Stimulated activated CD4-positive, alpha-beta T cell treated with anti-CD3 and anti-CD28 coated beads, TNF-alpha, amount 100 ng/mL, for 4 hours (primary cell): Measurements from ENCODE around the gene P2RX3.

ENCODE experiments used
- DNase-seq, 3 experiments: peaks; one replicate each; pipeline ENCODE4 v3.0.0-alpha.2; 2020; ENCODE audit warnings: low read depth in 3 of 3

Gene P2RX3

DNA sequence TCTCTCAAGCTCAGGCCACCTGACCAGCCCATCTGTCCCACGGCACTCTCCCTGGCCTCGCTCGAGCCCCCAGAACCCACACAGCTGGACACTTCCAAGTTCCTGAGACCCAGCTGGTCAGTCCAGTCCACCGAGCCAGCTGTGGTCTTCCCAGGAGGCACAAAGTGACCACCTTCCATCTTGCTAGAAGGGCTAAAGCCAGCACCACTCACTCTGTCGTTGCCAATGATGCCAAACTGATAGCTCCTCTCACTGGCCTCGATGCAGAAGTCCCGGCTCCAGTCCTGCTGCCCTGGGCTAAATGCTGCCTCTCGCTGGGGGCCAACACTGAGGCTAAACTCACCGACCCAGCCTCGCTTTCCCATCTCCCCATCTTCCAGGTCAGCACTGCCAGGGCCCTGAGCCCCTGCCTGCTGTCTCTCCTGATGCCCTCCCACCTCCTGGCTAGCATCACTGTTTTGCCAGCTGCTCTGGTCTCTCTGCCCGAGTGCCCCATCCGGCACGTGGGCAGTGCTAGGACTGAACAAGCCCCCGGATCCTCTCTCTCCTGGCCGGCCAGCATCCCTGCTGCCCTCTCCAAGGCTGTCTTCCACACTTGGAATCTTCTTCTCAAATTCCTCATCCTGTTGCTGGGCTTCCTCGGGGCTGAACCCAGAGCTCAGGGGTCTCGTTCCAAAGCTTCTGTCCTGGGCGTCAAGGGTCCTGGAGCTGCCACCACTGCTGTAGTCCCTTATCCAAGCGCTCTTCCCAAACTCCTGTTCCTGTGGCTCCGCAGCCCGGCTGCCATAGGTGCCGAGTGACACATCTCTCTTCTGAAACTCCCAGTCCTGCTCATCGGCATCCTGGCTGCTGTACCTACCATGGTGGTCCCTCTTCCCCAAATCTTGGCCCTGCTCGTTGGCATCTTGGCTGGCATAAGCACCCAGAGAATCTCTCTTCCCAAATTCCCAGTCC is 28.8 kb upstream of the P2RX3 start:
- no peak for DNase-seq

DNA sequence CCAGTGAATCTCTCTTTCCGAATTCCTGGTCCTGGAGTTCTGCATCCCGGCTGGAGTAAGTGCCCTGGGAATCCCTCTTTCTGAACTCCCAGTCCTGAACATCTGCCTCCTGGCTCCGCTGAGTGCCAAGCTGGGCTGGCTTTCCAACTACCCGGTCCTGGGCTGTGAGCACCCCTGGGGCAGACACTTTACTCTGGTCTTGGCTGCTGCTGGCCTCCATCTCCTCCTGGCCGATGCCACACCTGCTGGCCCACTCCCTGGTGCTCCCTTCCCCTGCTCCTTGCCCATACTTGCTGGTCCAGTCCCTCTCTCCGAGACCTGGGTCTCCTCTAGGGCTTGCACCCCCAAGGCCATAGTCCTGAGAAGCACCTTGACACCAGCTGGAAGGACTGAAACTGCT is 28.1 kb upstream of the P2RX3 start:
- DNase-seq = no peak

DNA sequence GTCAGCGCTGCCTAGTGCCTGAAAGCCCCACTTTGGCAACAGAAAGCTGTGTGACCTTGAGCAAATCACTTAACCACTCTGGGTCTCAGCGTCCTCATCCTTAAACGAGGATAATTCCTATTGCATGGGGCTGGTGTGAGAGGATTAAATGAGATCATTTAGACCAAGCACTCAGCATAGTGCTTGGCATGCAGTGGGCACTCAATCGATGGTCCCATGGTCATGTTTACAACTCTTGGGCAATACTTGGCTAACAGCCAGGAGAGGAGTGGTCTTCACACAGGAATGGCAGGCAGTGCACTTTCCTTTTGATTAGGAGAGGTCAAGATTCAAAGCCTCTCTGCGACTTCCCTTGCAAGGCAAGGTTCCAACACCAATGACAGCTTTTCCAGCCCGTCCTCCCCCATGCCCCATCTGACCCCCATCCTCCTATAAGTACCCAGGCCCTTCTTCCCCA is 27.5 kb upstream of the P2RX3 start:
- no peak for DNase-seq

DNA sequence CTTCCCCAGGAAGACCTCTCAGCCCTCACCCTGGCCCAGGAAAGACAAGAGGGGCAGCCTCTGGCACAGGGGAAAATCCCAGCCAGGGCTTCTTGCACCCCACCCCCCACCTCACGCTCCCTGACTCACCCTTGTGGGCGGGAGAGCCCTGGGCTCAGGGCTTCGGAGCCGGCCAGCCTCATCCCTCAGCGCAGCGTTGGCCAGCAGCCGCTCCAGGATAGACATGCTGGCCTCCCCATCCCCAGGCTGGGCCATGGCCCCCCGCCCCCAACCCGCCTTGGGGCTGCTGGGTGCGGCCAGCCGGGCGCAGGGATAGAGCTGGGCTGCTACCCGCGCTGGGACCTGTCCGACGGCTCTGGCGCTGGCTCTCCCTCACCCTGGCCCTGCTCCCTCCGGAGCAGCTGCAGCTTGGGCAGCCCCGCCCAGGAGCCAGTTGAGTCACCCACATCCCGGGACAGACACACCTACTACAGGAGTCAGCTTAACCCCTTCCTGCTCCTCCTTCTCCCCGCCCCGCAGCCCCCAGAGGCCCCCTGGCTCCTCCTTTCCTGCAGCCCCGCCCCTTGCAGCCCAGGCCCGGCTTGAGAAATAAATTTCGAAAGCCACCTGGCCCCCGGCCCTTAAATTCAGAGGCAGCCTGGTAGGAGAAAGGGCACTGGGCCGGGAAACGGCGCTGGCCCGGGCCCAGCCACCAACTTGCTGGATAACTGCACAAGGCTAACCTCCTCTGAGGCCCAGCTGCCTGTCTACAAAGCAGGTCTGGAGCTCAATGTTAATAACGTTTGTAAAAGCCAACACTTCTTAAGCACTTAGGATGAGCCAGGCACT is 26.8 kb upstream of the P2RX3 start:
- DNase-seq = peak in 2 of 3 experiments; percentile 33 to 36

DNA sequence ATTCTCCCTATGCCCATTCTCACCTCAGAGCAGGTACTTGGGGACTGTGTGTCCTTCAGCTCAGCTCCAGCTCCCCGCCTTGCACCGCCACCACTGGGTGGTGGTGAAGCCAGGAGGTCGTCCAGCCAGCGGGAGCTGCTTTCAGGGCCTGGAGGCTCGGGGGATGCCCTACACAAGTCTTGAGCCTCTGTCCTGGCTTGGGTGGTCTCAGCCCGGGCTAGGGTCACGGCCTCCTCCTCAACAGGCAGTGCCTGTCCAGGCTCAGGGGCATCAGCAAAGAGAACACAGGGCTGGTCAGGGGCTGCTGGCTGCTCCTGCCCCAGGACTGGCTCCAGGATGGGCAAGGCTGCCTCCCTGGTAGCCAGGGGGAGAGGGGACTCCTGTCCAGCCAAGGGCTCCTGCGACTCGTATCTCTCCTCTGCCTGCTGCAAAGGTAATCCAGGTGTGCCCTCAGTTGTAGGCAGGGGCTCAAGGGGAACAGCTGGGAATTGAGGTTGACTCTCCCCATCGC is 25.6 kb upstream of the P2RX3 start:
- no peak for DNase-seq

DNA sequence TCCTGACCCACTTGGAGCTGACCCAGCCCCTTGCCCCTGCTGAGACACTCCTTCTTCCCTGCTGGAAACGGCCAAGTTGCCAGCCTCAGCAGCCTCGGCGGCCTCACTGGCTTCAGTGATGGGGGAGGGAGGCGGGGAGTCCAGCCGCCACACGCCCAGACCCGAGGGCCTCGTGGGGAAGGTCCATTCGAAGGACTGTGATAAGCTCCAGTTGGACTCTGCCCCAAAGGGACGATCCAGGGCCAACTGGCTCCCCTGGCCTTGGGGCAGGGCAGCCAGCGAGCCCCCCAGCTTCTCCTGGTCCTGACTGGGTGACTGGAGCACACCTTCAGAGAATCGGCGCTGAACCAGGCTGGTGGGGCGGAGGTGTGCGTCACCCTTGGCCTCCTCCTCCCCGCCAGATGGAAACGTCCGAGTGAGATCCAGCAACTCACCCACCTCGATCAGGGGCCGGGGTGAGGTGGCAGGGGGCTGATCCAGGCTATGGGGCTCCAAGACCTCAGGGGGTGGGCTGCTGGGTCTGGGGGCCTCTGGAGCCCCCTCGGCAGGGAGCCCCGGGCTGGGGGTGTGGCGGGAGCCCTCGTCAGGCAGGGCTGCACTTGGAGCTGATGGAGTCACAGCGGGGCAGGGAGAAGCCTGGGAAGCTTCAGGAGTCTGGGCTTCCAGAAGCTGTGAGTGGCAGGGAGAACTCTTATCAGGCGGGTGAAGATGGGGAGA is 24.9 kb upstream of the P2RX3 start:
- no peak for DNase-seq

DNA sequence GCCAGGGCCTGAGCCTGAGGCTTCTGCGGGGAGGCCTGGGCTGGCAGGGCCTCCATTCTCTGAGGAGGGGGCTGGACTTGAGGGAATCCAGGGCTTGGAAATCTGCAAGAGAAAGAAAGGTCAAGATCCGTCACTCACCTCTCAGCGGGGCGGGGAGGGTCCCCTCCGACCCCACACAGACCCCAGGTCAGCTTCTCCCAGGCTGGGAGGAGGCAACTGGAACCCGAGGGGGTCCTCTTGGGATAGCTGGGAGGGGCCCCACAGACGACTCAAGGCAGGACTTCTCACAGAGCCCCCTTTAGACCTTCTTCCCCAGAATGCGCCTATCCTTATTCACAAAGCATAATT is 24.4 kb upstream of the P2RX3 start:
- no peak for DNase-seq

DNA sequence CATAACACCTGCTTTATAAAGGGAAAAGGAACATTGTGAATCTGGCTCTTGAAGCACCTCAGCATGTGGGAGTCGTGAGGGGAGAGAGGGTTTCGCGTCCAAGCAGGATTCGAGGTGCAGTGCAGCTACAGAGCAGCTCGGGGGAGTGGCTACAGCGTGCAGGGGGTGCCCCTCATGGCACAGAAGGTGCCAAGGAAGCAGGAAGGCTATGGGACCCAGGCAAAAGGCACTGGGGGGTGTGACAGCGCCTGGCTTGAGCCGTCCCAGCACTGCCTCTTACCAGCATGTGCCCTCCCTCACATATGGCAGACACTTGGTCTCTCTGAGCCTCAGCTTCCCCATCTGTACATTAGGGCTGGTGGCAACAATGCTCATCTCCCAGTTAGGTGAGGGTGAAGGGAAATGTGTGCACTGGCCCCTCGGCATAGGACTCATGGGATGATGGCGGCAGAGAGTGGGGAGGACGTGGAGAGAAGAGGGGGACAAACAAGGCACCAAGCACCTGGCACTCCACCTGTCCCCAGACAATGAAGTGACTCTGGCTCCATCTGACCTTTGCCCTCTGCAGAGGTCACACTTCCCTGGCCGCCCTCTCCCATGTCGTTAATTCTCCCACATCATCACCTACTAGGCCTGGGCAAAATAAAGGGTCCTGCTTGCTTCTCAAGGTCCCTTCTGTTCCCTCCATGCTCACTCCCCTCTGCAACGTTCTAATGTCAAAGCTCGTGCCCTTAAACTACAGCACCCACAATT is 23.8 kb upstream of the P2RX3 start:
- DNase-seq = no peak

DNA sequence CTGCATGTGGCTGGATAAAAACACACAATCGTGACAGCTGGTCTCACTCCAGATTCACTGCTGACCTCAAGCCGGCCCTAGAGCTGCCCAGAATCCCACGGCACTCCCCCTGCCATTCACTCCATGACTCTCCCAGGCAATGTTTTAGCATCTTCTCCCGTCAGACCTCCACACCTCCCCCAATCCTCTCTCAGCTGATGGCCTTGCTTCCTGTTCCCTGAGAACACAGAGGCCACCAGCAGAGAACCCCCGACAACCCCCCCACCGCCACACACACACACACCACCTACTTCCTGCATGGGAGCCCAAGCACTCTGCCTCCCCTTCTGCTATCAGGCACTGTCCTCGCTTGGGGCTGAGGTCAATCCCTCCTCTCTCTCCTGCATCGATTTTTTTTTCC is 22.7 kb upstream of the P2RX3 start:
- no peak for DNase-seq

DNA sequence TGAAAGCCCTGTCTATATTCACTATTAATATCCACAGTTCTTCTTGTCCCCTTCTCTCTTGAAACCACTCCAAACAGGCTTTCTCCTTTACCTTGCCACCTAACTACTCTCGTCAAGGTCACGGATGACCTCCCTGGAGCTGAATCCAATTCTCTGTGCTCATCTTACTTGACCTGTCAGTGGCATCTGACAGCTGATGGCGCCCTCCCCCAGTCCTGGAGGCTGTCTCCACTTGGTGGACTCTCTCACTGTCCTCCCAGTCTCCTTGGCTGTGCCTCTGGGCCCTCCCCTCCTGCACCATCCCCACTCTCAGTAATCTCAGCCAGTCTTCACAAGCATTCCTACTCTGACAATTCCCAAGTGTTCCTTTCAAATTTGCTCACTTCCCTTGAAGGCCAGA is 22.1 kb upstream of the P2RX3 start:
- DNase-seq = no peak

DNA sequence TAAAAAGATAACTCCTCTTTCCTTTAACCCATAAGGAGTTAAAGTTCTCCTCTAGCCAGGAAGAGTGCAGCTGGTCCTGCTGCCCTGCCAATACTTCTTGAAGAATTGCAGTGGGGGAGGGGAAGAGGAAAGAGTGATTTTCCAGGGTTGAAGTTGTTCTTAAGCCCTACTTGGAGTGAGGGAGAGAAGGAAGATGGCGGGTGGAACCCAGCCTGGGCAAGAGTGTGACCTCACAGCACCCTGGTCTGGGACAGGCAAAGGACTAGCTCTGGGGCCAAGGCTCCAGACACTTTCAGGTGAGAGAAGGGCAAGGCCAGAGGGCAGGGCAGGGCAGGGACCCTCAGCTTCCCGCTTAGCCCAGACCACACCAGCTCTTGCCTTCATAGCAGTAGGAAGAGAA is 20.0 kb upstream of the P2RX3 start:
- no peak for DNase-seq

DNA sequence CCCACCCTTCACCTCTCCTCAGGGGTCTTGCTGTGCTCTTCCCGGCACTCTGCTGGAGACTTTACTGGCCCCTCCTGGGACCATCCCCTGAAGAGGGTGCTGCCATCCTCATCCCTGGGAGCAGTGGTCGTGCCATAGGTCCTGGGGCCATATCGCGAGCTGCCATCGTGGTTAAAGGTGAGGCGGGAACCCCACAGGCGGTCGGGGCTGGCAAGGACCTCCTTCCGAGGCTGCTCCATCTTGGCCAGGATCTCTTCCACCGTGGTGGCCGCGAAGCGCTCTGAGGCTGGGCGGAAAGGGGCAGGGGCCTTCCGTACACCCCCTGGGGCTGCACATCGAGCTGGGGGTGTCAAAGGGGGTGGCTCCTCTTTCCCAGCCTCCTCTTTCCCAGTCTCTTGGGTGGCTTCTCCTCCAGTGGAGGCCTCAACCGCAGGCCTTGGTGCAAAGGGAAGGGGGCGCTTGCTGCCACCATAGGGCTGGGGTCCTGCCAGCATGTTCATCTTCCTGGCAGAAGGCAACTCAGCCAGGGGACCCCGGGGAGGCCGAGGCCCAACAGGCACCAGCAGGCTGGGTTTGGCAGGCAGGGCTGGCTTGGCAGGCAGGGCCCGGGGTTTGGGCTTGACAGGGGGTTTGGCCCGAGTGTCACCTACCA is 18.0 kb upstream of the P2RX3 start:
- no peak for DNase-seq

DNA sequence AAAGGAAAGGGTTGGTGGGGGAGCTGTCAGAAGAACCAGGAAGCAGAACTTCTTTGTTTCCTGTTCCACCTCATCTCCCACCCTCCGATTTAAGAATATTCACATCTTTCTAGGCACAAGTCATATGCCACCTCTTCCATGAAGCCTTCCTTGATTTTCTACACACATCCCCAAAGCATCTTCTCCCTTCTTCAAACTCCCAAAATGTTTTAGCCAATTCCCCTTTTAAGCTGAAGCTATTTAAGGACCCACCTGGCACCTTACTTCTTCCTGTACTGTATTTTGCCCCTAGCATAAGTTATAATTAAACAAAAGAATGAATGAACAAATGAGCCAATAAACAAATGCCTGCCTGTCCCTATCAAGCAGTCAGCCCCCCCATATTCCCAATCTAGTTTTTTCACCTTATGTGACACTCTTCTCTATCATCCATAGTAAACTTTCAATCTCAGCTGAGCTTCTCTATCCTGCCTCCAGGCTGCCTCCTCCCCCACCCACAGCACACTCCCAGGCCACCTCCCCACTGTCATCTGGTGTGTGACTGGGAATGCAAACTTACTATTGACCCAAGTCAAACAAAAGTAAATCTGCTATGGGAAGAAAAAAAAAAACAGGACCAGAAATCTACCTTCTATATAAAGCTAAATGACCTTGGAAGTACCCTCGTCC is 17.3 kb upstream of the P2RX3 start:
- no peak for DNase-seq

DNA sequence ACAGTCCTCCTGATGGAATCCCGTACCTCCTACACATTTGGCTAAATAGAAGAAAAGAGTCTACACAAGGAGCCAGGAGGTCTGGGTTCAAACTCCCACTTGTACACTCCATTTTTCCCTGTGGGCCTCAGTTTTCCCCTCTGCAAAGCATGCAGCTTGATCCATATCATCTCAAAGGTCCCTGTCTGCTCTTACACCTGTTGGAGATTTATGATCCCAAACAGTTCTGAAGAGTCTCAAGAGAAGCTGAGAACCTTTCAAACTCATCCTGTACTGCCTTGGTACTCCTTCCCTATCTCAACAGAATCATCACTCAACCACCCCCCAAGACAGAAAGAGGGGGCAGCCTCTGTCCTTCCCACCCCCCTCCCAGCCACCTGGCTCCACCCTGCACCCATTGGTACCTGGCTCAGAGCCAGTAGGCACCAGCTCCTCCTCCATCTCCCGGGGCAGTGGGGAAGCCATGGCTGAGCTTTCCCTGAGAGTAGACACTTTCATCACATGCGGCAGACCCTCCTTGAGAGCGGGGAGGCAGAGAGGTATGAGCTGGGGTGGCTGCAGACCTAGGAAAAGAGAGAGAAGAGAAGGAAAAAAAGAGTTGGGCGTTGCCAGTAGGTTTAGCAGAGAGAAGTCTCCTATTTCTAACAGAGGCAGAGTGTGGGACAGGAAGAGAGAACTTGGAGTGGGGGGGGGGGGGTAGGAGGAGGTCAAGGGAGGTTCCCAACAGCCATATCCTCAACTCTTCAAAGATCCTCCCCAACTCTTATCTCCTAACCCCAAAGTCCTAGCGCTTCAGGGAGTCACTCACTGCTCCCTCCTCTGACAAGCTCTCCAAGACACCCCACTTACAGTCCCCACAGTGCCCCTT is 16.5 kb upstream of the P2RX3 start:
- DNase-seq = no peak

DNA sequence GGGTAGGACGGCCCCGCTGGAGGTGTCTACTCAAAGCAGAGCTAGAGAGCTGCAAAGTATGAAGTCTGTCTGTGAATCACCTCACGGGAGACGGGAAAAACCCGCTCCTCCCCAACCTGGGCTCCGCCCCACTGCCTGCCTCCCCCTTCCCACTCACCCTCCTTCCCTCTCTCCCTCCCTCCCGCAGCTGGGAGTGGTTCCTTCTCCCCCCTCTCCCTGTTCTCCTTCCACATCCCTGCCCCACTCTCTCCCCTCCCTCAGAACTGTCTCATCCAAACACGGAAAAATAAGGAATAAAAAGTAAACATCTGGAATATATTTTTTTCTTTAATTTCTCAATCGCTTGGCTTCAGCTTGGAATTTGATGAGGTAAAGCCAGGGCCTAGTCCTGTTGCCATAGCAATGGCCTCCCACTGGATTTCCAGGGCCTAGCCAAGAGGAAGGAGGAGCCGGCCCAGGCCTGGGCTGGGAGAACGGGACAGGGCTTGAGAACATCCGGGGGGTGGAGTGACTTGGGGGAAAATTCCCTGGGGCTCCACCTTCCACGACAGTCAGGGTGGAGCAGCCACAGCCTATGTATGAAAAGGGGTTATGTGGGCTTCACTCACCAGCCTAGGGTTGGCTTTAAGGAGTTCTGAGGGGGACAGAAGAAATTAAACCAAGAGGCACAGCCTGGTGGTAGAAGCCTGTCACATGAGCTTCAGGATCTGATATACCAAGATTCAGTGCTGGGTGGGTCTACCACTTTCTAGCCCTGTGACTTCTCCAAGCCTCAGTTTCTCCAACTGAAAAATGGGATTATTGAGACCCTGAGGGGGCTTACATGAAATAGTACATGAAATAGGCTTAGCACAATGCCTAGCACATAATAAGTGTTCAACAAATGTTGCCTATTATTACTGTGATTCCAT is 15.6 kb upstream of the P2RX3 start:
- DNase-seq = no peak

DNA sequence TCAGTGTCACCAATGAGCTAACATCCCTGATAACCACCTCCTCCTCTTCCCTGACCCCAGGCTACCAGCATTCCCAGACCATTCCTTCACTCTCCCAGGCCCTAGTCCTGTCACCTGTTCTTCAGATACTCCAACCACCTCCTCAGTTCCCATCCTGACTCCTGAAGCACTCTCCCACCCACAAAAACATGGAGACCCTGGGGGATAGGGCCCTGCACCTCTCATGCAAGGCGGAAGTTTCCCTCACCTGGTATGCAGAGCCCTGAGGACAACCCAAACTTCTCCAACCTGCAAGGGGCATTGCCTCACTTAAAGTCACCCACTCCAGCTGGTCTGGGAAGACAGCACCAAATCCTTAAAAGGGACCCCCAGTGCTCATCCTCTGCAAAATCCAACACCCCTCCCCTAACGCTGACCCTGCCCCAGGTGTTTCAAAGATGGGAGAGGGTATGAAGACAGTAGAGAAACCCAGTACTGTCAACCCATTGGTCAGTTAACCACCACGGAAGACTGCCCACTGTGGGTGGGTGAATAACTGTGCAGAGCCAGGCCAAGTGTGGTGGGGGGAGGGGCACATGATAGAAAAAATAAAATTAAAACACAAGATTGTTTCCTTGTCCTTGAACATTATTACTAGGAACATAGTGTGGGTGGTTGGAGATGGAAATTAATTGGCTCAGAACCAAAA is 14.8 kb upstream of the P2RX3 start:
- DNase-seq = no peak

DNA sequence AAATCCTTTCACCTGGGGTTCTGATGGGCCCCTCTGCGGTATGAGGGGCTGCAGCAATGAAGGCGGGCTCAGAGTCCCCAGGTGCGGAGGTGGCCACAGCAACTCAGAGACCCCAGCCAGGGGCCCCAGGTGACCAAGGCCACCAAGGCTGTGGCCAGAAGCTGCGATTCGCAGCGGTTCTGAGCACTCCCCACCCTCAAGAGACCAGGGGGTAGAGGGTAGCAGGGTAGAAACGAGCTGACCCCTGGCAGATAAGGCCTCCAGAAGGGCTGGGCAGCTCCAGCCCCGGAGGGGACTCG is 14.3 kb upstream of the P2RX3 start:
- no peak for DNase-seq
